SKM-1 treated with dmso at 0.1 percent for 144 hours (cell line): Measurements from ENCODE around the gene CUL3.
A peak's percentile ranks its signal among the peaks of the same experiment; 100 is the strongest.
"Not testable (repeated sequence)": the region's sequence is repeated elsewhere in the genome, so short reads cannot be mapped to it uniquely, and the experiment has no call there.

Experiments
- DNase-seq: peaks from one replicate; lab custom pipeline; 2025; ENCODE audit not compliant: unreplicated experiment; lab: John Stamatoyannopoulos, UW

Gene CUL3

GRCh38 chr2:224545884-224546644 lies 39.1 kb downstream of the CUL3 start:
- no peak for DNase-seq

- DNase-seq = no peak
These were observed 41.2 kb downstream of the CUL3 start for GRCh38 chr2:224543939-224544338.

GRCh38 chr2:224538561-224539138 lies 46.5 kb downstream of the CUL3 start:
- DNase-seq = no peak

GRCh38 chr2:224532931-224533330 lies 52.2 kb downstream of the CUL3 start:
- no peak for DNase-seq

- no peak for DNase-seq
These were observed 52.7 kb downstream of the CUL3 start for GRCh38 chr2:224532441-224532840.

GRCh38 chr2:224528171-224528570 lies 57.0 kb downstream of the CUL3 start:
- DNase-seq = no peak

GRCh38 chr2:224525774-224526173 lies 59.4 kb downstream of the CUL3 start:
- DNase-seq = no peak

- DNase-seq = no peak
These were observed 60.5 kb downstream of the CUL3 start for GRCh38 chr2:224524657-224525056.

GRCh38 chr2:224523626-224524577 lies 61.3 kb downstream of the CUL3 start:
- no peak for DNase-seq

GRCh38 chr2:224522483-224522882 lies 62.7 kb downstream of the CUL3 start:
- DNase-seq = not testable (repeated sequence)

- DNase-seq = no peak
These were observed 65.1 kb downstream of the CUL3 start for GRCh38 chr2:224520064-224520463.

GRCh38 chr2:224518806-224519580 lies 66.2 kb downstream of the CUL3 start:
- no peak for DNase-seq

- DNase-seq = peak; percentile 28
These were observed 67.2 kb downstream of the CUL3 start for GRCh38 chr2:224517963-224518362.

GRCh38 chr2:224516393-224516792 lies 68.8 kb downstream of the CUL3 start:
- DNase-seq = not testable (repeated sequence)

GRCh38 chr2:224513991-224514390 lies 71.2 kb downstream of the CUL3 start:
- no peak for DNase-seq

- DNase-seq = no peak
These were observed 77.4 kb downstream of the CUL3 start for GRCh38 chr2:224507789-224508188.

GRCh38 chr2:224506494-224506893 lies 78.7 kb downstream of the CUL3 start:
- no peak for DNase-seq

GRCh38 chr2:224498991-224499390 lies 86.2 kb downstream of the CUL3 start:
- no peak for DNase-seq

GRCh38 chr2:224492531-224492930 lies 92.6 kb downstream of the CUL3 start:
- DNase-seq = no peak

- DNase-seq = not testable (repeated sequence)
These were observed 97.2 kb downstream of the CUL3 start for GRCh38 chr2:224487940-224488339.
